H1 (cell line): Measurements from ENCODE around the gene PLD3.

Experiments used
- CEBPB ChIP-seq: IDR thresholded peaks from 2 replicates; pipeline ENCODE4 v1.6.1; 2012; ENCODE audit warnings: low read depth, low read length
- EP300 ChIP-seq, 2 experiments: IDR thresholded peaks; 1 replicate in 1 of 2; 2 replicates in 1 of 2; pipeline ENCODE4 v1.6.1; 2011 to 2012; ENCODE audit warnings: low read depth in 2 of 2, low read length in 2 of 2, mild to moderate bottlenecking in 2 of 2, borderline replicate concordance in 1 of 2, inconsistent platforms in 1 of 2, moderate library complexity in 1 of 2
- EZH2 ChIP-seq: fragments of 200-600 bp; sonication (generic); IDR thresholded peaks from 2 replicates; pipeline ENCODE4 v1.7.1; 2012; ENCODE audit warnings: low read depth, mild to moderate bottlenecking, moderate library complexity, low read length, inconsistent platforms; ENCODE audit not compliant: severe bottlenecking
- HDAC2 ChIP-seq, 2 experiments: fragments of 300-600 bp in 1 of 2; sonication (generic) in 1 of 2; IDR thresholded peaks; 2 replicates each; pipeline ENCODE4 v1.6.1; 2011 to 2012; ENCODE audit warnings: low read depth in 2 of 2, low read length in 2 of 2, mild to moderate bottlenecking in 2 of 2, moderate library complexity in 2 of 2, borderline replicate concordance in 1 of 2, inconsistent platforms in 1 of 2
- JUN ChIP-seq: IDR thresholded peaks from 2 replicates; pipeline ENCODE4 v1.6.1; 2011; ENCODE audit warnings: low read depth, mild to moderate bottlenecking, improper control_type of control experiment, low read length
- KDM1A ChIP-seq: fragments of 200-600, 300-600 bp; sonication (generic); IDR thresholded peaks from 2 replicates; pipeline ENCODE4 v1.7.1; 2016; ENCODE audit warnings: mild to moderate bottlenecking, low read length, borderline replicate concordance
- POLR2A ChIP-seq, 2 experiments: IDR thresholded peaks; 1 replicate in 1 of 2; 2 replicates in 1 of 2; pipeline ENCODE4 v1.6.1; 2011; ENCODE audit warnings: low read depth in 2 of 2, low read length in 2 of 2, mild to moderate bottlenecking in 2 of 2; ENCODE audit errors: control extremely low read depth in 1 of 2
- RFX5 ChIP-seq: IDR thresholded peaks from 2 replicates; pipeline ENCODE4 v1.6.1; 2011; ENCODE audit warnings: low read depth, low read length, improper control_type of control experiment, borderline replicate concordance
- SIN3A ChIP-seq, 2 experiments: IDR thresholded peaks in 1 of 2; conservative IDR thresholded peaks in 1 of 2; 2 replicates each; pipeline ENCODE4 v1.6.1; 2011 to 2012; ENCODE audit warnings: low read length in 2 of 2, improper control_type of control experiment in 1 of 2, low read depth in 1 of 2, mild to moderate bottlenecking in 1 of 2
- SIX5 ChIP-seq: IDR thresholded peaks from 2 replicates; pipeline ENCODE4 v1.6.1; 2011; ENCODE audit warnings: mild to moderate bottlenecking, low read depth, low read length
- SP1 ChIP-seq: IDR thresholded peaks from 2 replicates; pipeline ENCODE4 v1.6.1; 2011; ENCODE audit warnings: low read depth, low read length
- YY1 ChIP-seq: IDR thresholded peaks from 2 replicates; pipeline ENCODE4 v1.6.1; 2011; ENCODE audit warnings: low read depth, mild to moderate bottlenecking, low read length
- TF ChIP-seq, protein P1 (sequence below), 3 experiments: IDR thresholded peaks; 1 replicate in 2 of 3; 2 replicates in 1 of 3; pipeline versions ENCODE4 v1.5.1 to v1.6.1; 2011; ENCODE audit warnings: low read length in 3 of 3, mild to moderate bottlenecking in 3 of 3, inconsistent platforms in 2 of 3, low read depth in 1 of 3, moderate library complexity in 1 of 3; ENCODE audit not compliant: insufficient read depth in 1 of 3; ENCODE audit errors: control extremely low read depth in 1 of 3
- TF ChIP-seq, protein P2 (sequence below): IDR thresholded peaks from 2 replicates; pipeline ENCODE4 v1.6.1; 2011; ENCODE audit warnings: low read depth, mild to moderate bottlenecking, low read length; ENCODE audit not compliant: insufficient read depth

DNA sequence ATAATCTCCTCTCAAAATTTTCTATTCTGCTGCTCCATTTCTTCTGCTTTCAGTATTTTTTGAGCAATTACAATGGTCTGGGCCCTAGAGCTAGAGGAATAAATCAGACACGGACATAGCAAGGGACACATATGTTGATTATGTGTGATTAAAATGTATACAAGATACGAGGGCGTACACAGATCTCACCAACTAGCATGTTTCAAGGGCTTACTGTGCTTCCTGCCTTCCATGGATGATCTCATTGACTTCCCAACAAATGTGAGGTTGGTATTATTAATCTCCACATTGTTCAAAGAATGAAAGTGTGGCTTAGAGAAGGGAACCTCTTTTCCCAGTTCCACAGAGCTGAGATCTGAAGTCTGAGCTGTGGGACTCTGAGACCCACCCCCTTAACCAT, 9.1 kb downstream of the PLD3 start:
- TF ChIP-seq, protein P1, sequence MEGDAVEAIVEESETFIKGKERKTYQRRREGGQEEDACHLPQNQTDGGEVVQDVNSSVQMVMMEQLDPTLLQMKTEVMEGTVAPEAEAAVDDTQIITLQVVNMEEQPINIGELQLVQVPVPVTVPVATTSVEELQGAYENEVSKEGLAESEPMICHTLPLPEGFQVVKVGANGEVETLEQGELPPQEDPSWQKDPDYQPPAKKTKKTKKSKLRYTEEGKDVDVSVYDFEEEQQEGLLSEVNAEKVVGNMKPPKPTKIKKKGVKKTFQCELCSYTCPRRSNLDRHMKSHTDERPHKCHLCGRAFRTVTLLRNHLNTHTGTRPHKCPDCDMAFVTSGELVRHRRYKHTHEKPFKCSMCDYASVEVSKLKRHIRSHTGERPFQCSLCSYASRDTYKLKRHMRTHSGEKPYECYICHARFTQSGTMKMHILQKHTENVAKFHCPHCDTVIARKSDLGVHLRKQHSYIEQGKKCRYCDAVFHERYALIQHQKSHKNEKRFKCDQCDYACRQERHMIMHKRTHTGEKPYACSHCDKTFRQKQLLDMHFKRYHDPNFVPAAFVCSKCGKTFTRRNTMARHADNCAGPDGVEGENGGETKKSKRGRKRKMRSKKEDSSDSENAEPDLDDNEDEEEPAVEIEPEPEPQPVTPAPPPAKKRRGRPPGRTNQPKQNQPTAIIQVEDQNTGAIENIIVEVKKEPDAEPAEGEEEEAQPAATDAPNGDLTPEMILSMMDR (IDR thresholded peaks at IDR 0.05; ENCODE audit: control extremely low read depth in 1 of 3, insufficient read depth in 1 of 3, low read depth in 1 of 3, low read length in 3 of 3) = no peak
- TF ChIP-seq KDM1A (no peak), EP300 (IDR thresholded peaks at IDR 0.05; ENCODE audit: borderline replicate concordance in 1 of 2, low read depth in 2 of 2, low read length in 2 of 2) (no peak), POLR2A (IDR thresholded peaks at IDR 0.05; ENCODE audit: control extremely low read depth in 1 of 2, low read depth in 2 of 2, low read length in 2 of 2) (no peak), CEBPB (no peak), EZH2 (no peak), SIX5 (no peak), SIN3A (conservative IDR thresholded peaks at IDR 0.05 in 1 of 2, IDR thresholded peaks at IDR 0.05 in 1 of 2; ENCODE audit: low read depth in 1 of 2, low read length in 2 of 2) (no peak), RFX5 (no peak), HDAC2 (IDR thresholded peaks at IDR 0.05; ENCODE audit: borderline replicate concordance in 1 of 2, low read depth in 2 of 2, low read length in 2 of 2) (no peak), YY1 (no peak), JUN (no peak), SP1 (no peak)
- TF ChIP-seq, protein P2, sequence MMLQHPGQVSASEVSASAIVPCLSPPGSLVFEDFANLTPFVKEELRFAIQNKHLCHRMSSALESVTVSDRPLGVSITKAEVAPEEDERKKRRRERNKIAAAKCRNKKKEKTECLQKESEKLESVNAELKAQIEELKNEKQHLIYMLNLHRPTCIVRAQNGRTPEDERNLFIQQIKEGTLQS = no peak
